Peyer's patch (tissue), 4 donors: ENCODE measurements around the gene CEP85L. TPM values are rescaled to one million over a fixed set of nuclear protein-coding genes. Genes with fewer than 3 reads are reported as not detected.

ENCODE experiments used
- DNase-seq, 3 donors: peaks; one replicate each; pipeline ENCODE4 v3.0.0-alpha.2; 2017 to 2019
- H3K27ac ChIP-seq, 4 donors: fragments of 200-600 bp; sonication (generic); one replicate each; pipeline ENCODE4 v1.5.1; 2016 to 2019
- H3K27me3 ChIP-seq, 2 donors: fragments of 200-600 bp; sonication (generic); one replicate each; pipeline ENCODE4 v1.5.1; 2019
- H3K36me3 ChIP-seq, 3 donors: fragments of 200-600 bp; sonication (generic); one replicate each; pipeline ENCODE4 v1.5.1; 2016 to 2019
- H3K4me1 ChIP-seq, 4 donors: fragments of 200-600 bp; sonication (generic); one replicate each; pipeline ENCODE4 v1.5.1; 2016 to 2019
- H3K4me3 ChIP-seq, 4 donors: fragments of 200-600 bp; sonication (generic); 1 replicate in 3 of 4; 2 replicates in 1 of 4; pipeline ENCODE4 v1.5.1; 2016 to 2019; ENCODE audit warnings: mild to moderate bottlenecking in 1 of 4
- H3K9me3 ChIP-seq, 4 donors: fragments of 200-600 bp; sonication (generic); one replicate each; pipeline ENCODE4 v1.5.1; 2016 to 2019; ENCODE audit warnings: mild to moderate bottlenecking in 1 of 4
- CTCF ChIP-seq, 6 experiments: fragments of 450-650 bp in 4 of 6; fragments of 200-600 bp in 2 of 6; sonication (generic) in 1 of 6; IDR thresholded peaks; one replicate each; pipeline ENCODE4 v1.5.1; 2017 to 2019; ENCODE audit warnings: antibody characterized with exemption in 6 of 6, mild to moderate bottlenecking in 3 of 6, moderate library complexity in 1 of 6
- POLR2A ChIP-seq, 2 donors: fragments of 450-650 bp; IDR thresholded peaks; one replicate each; pipeline ENCODE4 v1.5.1; 2017; ENCODE audit warnings: antibody characterized with exemption in 2 of 2, mild to moderate bottlenecking in 2 of 2, moderate library complexity in 2 of 2
- total RNA-seq, 4 donors: library from RNA; depleted of rRNA; stranded (reverse); fragments of >200 nt; gene quantifications; one replicate each; pipeline ENCODE4 v1.1.0, GENCODE V29; 2016

Gene CEP85L
- total RNA-seq, 4 donors from 2014 or later, result 3.2 to 22.3 (median 7.5) TPM

GRCh38 chr6:118639054-118639964, 12.1 kb downstream of the CEP85L start:
- Histone ChIP-seq H3K36me3 (no peaks in the 10 kb centered on the region), H3K4me3 (no peak overlapping the region), H3K27me3 (no peaks in the 10 kb centered on the region), H3K27ac (no peak overlapping the region), H3K4me1 (no peaks in the 10 kb centered on the region), H3K9me3 (no peaks in the 10 kb centered on the region)
- TF ChIP-seq CTCF (IDR thresholded peaks at IDR 0.05) (no peak), POLR2A (IDR thresholded peaks at IDR 0.05) (no peak)
- DNase-seq, result no peak

- TF ChIP-seq POLR2A (IDR thresholded peaks at IDR 0.05) (no peak), CTCF (IDR thresholded peaks at IDR 0.05) (no peak)
- H3K4me3 ChIP-seq, result no peak overlapping the region
- no peaks in the 10 kb centered on the region for H3K36me3 ChIP-seq
- no peaks in the 10 kb centered on the region for H3K27me3 ChIP-seq
- DNase-seq, result no peak
- no peaks in the 10 kb centered on the region for H3K9me3 ChIP-seq
- no peaks in the 10 kb centered on the region for H3K4me1 ChIP-seq
- no peak overlapping the region for H3K27ac ChIP-seq
Measured at GRCh38 chr6:118638288-118638687, 13.1 kb downstream of the CEP85L start.

GRCh38 chr6:118635909-118636735, 15.3 kb downstream of the CEP85L start:
- Histone ChIP-seq H3K27ac (no peak overlapping the region), H3K36me3 (no peaks in the 10 kb centered on the region), H3K9me3 (no peaks in the 10 kb centered on the region), H3K27me3 (no peaks in the 10 kb centered on the region), H3K4me3 (no peak overlapping the region), H3K4me1 (no peaks in the 10 kb centered on the region)
- no peak for DNase-seq
- TF ChIP-seq POLR2A (IDR thresholded peaks at IDR 0.05) (no peak), CTCF (IDR thresholded peaks at IDR 0.05) (no peak)

GRCh38 chr6:118632359-118632758, 19.0 kb downstream of the CEP85L start:
- TF ChIP-seq CTCF (IDR thresholded peaks at IDR 0.05) (no peak), POLR2A (IDR thresholded peaks at IDR 0.05) (no peak)
- H3K27ac ChIP-seq, result no peak overlapping the region
- no peaks in the 10 kb centered on the region for H3K9me3 ChIP-seq
- DNase-seq, result no peak
- H3K36me3 ChIP-seq, result no peaks in the 10 kb centered on the region
- no peak overlapping the region for H3K4me3 ChIP-seq
- no peaks in the 10 kb centered on the region for H3K27me3 ChIP-seq
- no peaks in the 10 kb centered on the region for H3K4me1 ChIP-seq

GRCh38 chr6:118630923-118631322, 20.5 kb downstream of the CEP85L start:
- H3K9me3 ChIP-seq, result no peaks in the 10 kb centered on the region
- no peak for TF ChIP-seq POLR2A (IDR thresholded peaks at IDR 0.05)
- no peak for TF ChIP-seq CTCF (IDR thresholded peaks at IDR 0.05)
- H3K4me1 ChIP-seq, result no peaks in the 10 kb centered on the region
- no peaks in the 10 kb centered on the region for H3K36me3 ChIP-seq
- DNase-seq, result no peak
- no peak overlapping the region for H3K4me3 ChIP-seq
- H3K27me3 ChIP-seq, result no peaks in the 10 kb centered on the region
- H3K27ac ChIP-seq, result no peak overlapping the region
